K562 (cell line): Measurements from ENCODE around the gene TMEM87B. TPM values are rescaled to one million over a fixed set of nuclear protein-coding genes. Genes with fewer than 3 reads are reported as not detected.
A peak's percentile ranks its signal among the peaks of the same experiment; 100 is the strongest.

Experiments
- BCLAF1 ChIP-seq, 2 experiments: fragments of 450-650 bp in 1 of 2; IDR thresholded peaks; 2 replicates each; pipeline ENCODE4 v1.6.1; 2011 to 2017; ENCODE audit warnings: low read depth in 2 of 2, antibody characterized with exemption in 1 of 2, borderline replicate concordance in 1 of 2, low read length in 1 of 2, mild to moderate bottlenecking in 1 of 2, mixed read lengths in 1 of 2; ENCODE audit not compliant: control insufficient read depth in 1 of 2
- CBFA2T2 ChIP-seq: fragments of 450-650 bp; conservative IDR thresholded peaks from 2 replicates; pipeline ENCODE4 v1.6.1; 2017; ENCODE audit warnings: mild to moderate bottlenecking
- EZH2 ChIP-seq: IDR thresholded peaks from 2 replicates; pipeline ENCODE4 v1.6.1; 2012; ENCODE audit warnings: low read depth, mild to moderate bottlenecking, inconsistent platforms, low read length, borderline replicate concordance
- HDAC3 ChIP-seq: fragments of 450-650 bp; IDR thresholded peaks from 2 replicates; pipeline ENCODE4 v1.6.1; 2018; ENCODE audit warnings: borderline replicate concordance, mild to moderate bottlenecking, moderate library complexity; ENCODE audit not compliant: partially characterized antibody
- HLTF ChIP-seq: fragments of 450-650 bp; IDR thresholded peaks from 2 replicates; pipeline ENCODE4 v1.6.1; 2016
- HOMEZ ChIP-seq: fragments of 250-450 bp; sonication (Bioruptor Pico); IDR thresholded peaks from 2 replicates; pipeline ENCODE4 v1.4.0; 2020; ENCODE audit warnings: mild to moderate bottlenecking, moderate library complexity
- MYC ChIP-seq, 2 experiments: fragments of 250-450 bp in 1 of 2; sonication (Bioruptor Pico) in 1 of 2; IDR thresholded peaks; 2 replicates each; pipeline versions ENCODE4 v1.5.1 to v1.6.1; 2012 to 2021; ENCODE audit warnings: low read depth in 2 of 2, borderline replicate concordance in 1 of 2, improper control_type of control experiment in 1 of 2, low read length in 1 of 2, mild to moderate bottlenecking in 1 of 2, moderate library complexity in 1 of 2
- NCOA1 ChIP-seq: fragments of 450-650 bp; IDR thresholded peaks from 2 replicates; pipeline ENCODE4 v1.6.1; 2016; ENCODE audit warnings: low read depth
- NFRKB ChIP-seq: fragments of 450-650 bp; IDR thresholded peaks from 2 replicates; pipeline ENCODE4 v1.6.1; 2016; ENCODE audit warnings: low read depth
- NR2C2 ChIP-seq, 2 experiments: fragments of 200-800 bp in 1 of 2; sonication (Bioruptor generic) in 1 of 2; sonication (generic) in 1 of 2; formaldehyde crosslinking in 1 of 2; IDR thresholded peaks; 2 replicates each; pipeline versions ENCODE4 v1.6.1 to v1.8.0; 2016 to 2022; ENCODE audit warnings: mild to moderate bottlenecking in 1 of 2, missing compliant biosample characterization in 1 of 2, missing genetic modification characterization in 1 of 2, missing genetic modification reagents in 1 of 2
- PML ChIP-seq: IDR thresholded peaks from 2 replicates; pipeline ENCODE4 v1.6.1; 2012; ENCODE audit warnings: low read length, inconsistent platforms
- POLR2A ChIP-seq: fragments of 450-650 bp; conservative IDR thresholded peaks from 2 replicates; pipeline ENCODE4 v1.6.1; 2016
- RAD21 ChIP-seq, 2 experiments: fragments of 250-450 bp in 1 of 2; fragments of 450-650 bp in 1 of 2; sonication (Bioruptor Pico) in 1 of 2; formaldehyde crosslinking in 1 of 2; IDR thresholded peaks in 1 of 2; conservative IDR thresholded peaks in 1 of 2; 2 replicates each; pipeline versions ENCODE4 v1.4.0 to v1.8.0; 2020 to 2022; ENCODE audit warnings: mild to moderate bottlenecking in 2 of 2, moderate library complexity in 1 of 2
- RFX1 ChIP-seq: fragments of 450-650 bp; IDR thresholded peaks from 2 replicates; pipeline ENCODE4 v1.6.1; 2016; ENCODE audit warnings: mild to moderate bottlenecking, moderate library complexity
- SMAD1 ChIP-seq: fragments of 150-350 bp; IDR thresholded peaks from 2 replicates; pipeline ENCODE4 v1.6.1; 2014; ENCODE audit warnings: low read length, low read depth; ENCODE audit not compliant: partially characterized antibody
- SMAD2 ChIP-seq: fragments of 150-350 bp; IDR thresholded peaks from 2 replicates; pipeline ENCODE4 v1.6.1; 2014; ENCODE audit warnings: low read depth, mild to moderate bottlenecking, low read length
- SOX6 ChIP-seq: fragments of 450-650 bp; IDR thresholded peaks from 2 replicates; pipeline ENCODE4 v1.6.1; 2014; ENCODE audit warnings: mild to moderate bottlenecking
- TCF3 ChIP-seq: sonication (generic); formaldehyde crosslinking; IDR thresholded peaks from 2 replicates; pipeline ENCODE4 v1.4.0; 2020; ENCODE audit warnings: mild to moderate bottlenecking, missing genetic modification reagents
- TRIM25 ChIP-seq: fragments of 450-650 bp; IDR thresholded peaks from 2 replicates; pipeline ENCODE4 v1.7.0; 2016; ENCODE audit warnings: borderline replicate concordance
- ZC3H11A ChIP-seq: IDR thresholded peaks from 2 replicates; pipeline ENCODE4 v1.6.1; 2012; ENCODE audit warnings: low read depth, low read length, improper control_type of control experiment
- ZFX ChIP-seq: sonication (generic); formaldehyde crosslinking; IDR thresholded peaks from 2 replicates; pipeline ENCODE4 v1.8.0; 2022; ENCODE audit warnings: mild to moderate bottlenecking, missing genetic modification reagents, moderate library complexity
- ZKSCAN8 ChIP-seq: fragments of 200-800 bp; sonication (Bioruptor generic); IDR thresholded peaks from 2 replicates; pipeline ENCODE4 v1.6.1; 2016; ENCODE audit warnings: missing genetic modification characterization, missing compliant biosample characterization
- ZNF445 ChIP-seq: fragments of 250-450 bp; sonication (Bioruptor Pico); IDR thresholded peaks from 2 replicates; pipeline ENCODE4 v1.4.0; 2020; ENCODE audit warnings: low read depth, mild to moderate bottlenecking, moderate library complexity
- ZNF695 ChIP-seq: fragments of 450-650 bp; formaldehyde crosslinking; IDR thresholded peaks from 2 replicates; pipeline ENCODE4 v1.4.0; 2020; ENCODE audit warnings: mild to moderate bottlenecking, moderate library complexity
- polyA plus RNA-seq, 8 experiments: library from polyadenylated mRNA; depleted of rRNA in 4 of 8; stranded (reverse) in 5 of 8; unstranded in 3 of 8; fragments of >200 nt; fragmentation: Nextera tagmentation in 2 of 8; fragmentation: Illumina TruSeq in 1 of 8; extraction: Ambion mirVana in 2 of 8; extraction: Trizol in 1 of 8; gene quantifications; 2 replicates each; pipeline versions ENCODE4 v1.2.1 to v1.2.3, GENCODE V29; 2011 to 2014; ENCODE audit warnings: inconsistent platforms in 1 of 8, missing spikeins in 1 of 8
- total RNA-seq, 7 experiments: library from RNA; depleted of rRNA in 6 of 7; stranded (reverse); fragments of >200 nt in 6 of 7; fragmentation: Illumina TruSeq in 2 of 7; extraction: Trizol in 2 of 7; gene quantifications; 2 replicates each; pipeline versions ENCODE4 v1.2.1 to v1.2.3, GENCODE V29; 2011 to 2021; ENCODE audit warnings: low replicate concordance in 1 of 7

TMEM87B gene
- total and polyA plus RNA-seq, 9 of the 15 experiments (the other 6 are each of a cell fraction or from before 2014, with no cell fraction given), result 3.7 to 17.1 (median 11.0) TPM

- TF ChIP-seq RAD21 (CRISPR knock-in tag; conservative IDR thresholded peaks at IDR 0.05 in 1 of 2, IDR thresholded peaks at IDR 0.05 in 1 of 2), result no peak
- no peak for TF ChIP-seq TRIM25
- TF ChIP-seq TCF3 (CRISPR knock-in tag), result peak; percentile 71
- TF ChIP-seq CBFA2T2, result peak; percentile 61
- no peak for TF ChIP-seq NFRKB
- TF ChIP-seq NCOA1, result no peak
- TF ChIP-seq ZNF695, result no peak
- TF ChIP-seq ZNF445 (CRISPR knock-in tag), result no peak
- TF ChIP-seq HOMEZ (CRISPR knock-in tag), result no peak
- no peak for TF ChIP-seq SMAD1
- TF ChIP-seq ZKSCAN8 (CRISPR knock-in tag), result no peak
- peak; percentile 30; the same call in 1 of the 2 replicates for TF ChIP-seq MYC (IDR thresholded peaks at IDR 0.05; ENCODE audit: low read depth, low read length)
- no peak for TF ChIP-seq MYC (CRISPR knock-in tag; IDR thresholded peaks at IDR 0.05; ENCODE audit: borderline replicate concordance, low read depth)
- TF ChIP-seq PML, result peak; percentile 68
- no peak; the same call in 1 of the 2 replicates for TF ChIP-seq RFX1
- no peak for TF ChIP-seq EZH2
- TF ChIP-seq ZC3H11A, result no peak
- TF ChIP-seq HLTF, result no peak
- no peak for TF ChIP-seq SMAD2
- peak; percentile 58 for TF ChIP-seq ZFX (CRISPR knock-in tag)
- TF ChIP-seq BCLAF1 (IDR thresholded peaks at IDR 0.05; ENCODE audit: borderline replicate concordance in 1 of 2, control insufficient read depth in 1 of 2, low read depth in 2 of 2, low read length in 1 of 2), result no peak
- peak; percentile 66 for TF ChIP-seq SOX6
- TF ChIP-seq HDAC3, result peak; percentile 36
- no peak for TF ChIP-seq NR2C2 (CRISPR knock-in tag; IDR thresholded peaks at IDR 0.05)
- TF ChIP-seq NR2C2 (tag; IDR thresholded peaks at IDR 0.05), result no peak
- no peak for TF ChIP-seq POLR2A
Measured at GRCh38 chr2:112026509-112026908, 28.6 kb upstream of the TMEM87B start (continued).
